LNCAP (cell line): ENCODE measurements around the gene ABCD4.

Experiments
- CTCF ChIP-seq: fragments of 450-650 bp; IDR thresholded peaks from 2 replicates; pipeline ENCODE4 v1.5.1; 2017; ENCODE audit warnings: mild to moderate bottlenecking

ABCD4 gene

GRCh38 chr14:74313601-74314000 lies 10.9 kb upstream of the ABCD4 start:
- no peak for TF ChIP-seq CTCF

GRCh38 chr14:74312161-74312560 lies 9.4 kb upstream of the ABCD4 start:
- TF ChIP-seq CTCF, result no peak

GRCh38 chr14:74309125-74310022 lies 6.6 kb upstream of the ABCD4 start:
- no peak for TF ChIP-seq CTCF

GRCh38 chr14:74308695-74309094 lies 6.0 kb upstream of the ABCD4 start:
- no peak for TF ChIP-seq CTCF

- peak; percentile 30; the same call in 1 of the 2 replicates for TF ChIP-seq CTCF
These were observed 544 bp downstream of the ABCD4 start for GRCh38 chr14:74302152-74302628.

GRCh38 chr14:74301594-74302151 lies 1.1 kb downstream of the ABCD4 start:
- no peak for TF ChIP-seq CTCF

- TF ChIP-seq CTCF, result no peak
These were observed 3.6 kb downstream of the ABCD4 start for GRCh38 chr14:74299061-74299545.
